ENCODE data around the gene PCSK2. TPM values are rescaled to one million over a fixed set of nuclear protein-coding genes. Genes with fewer than 3 reads are reported as not detected.

PCSK2 gene
- total and polyA plus RNA-seq, 2 of the 8 experiments (the other 6 are each of a cell fraction or from before 2014, with no cell fraction given) = 1.9 to 4.2 TPM

DNA sequence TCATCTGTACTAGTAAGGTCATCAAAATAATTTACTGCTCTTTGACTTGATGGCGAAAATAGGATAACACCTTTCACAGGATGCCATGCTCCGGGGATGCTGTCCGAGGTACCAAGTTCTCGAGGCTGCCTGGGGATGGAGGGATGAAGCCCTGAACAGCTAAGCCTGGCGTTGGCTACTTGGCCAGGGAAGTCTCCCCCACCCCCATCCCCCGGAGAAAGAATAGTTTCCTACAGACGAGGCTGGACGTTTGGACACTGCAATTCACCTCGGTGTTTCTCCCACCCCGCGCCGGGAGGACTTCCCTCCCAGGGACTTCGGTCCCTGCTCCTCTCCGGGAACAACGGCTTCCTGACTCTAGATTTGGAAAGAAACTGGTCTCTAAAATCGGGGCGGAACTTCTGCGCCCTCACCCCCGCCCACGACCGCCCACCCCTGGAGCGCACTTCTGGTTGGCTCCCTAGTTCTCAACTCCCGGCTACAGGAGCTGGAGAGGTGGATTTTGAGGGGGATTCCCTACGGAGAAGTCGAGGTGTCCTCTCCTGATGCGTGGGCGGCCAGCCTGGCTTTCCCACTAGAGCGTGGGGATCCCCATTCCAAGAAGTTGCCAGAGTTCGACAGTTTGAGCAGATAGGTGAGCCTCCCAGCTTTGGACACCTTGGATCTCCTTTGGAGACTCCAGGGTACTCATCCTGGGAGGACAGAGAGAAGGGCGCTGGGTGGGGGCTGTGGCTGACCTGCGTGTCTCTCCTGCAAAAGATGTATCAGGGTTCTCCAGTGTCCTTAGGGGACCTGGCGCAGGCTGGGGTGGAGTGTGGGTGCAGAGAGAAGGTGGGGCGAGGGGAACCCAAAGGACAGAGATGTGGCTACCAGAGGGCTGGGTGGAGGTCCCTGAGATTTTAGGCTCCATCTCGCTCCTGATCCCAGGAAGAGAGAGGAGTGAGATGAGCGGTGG is 1.1 kb downstream of the PCSK2 start:
- Histone ChIP-seq H4K5ac (ENCODE audit: insufficient read length, low read depth, low read length) (no peak overlapping the region), H2BK5ac (ENCODE audit: low read depth, low read length) (no peak overlapping the region), H3K4ac (replicated peaks; ENCODE audit: insufficient read length, low read depth, low read length) (no peak overlapping the region), H3K27me3 (replicated peaks in 1 of 4; ENCODE audit: control insufficient read depth in 3 of 4, extremely low read depth in 1 of 4, insufficient read depth in 3 of 4, low read length in 3 of 4) (peaks cover 1 to 33% (median 29%) of the 10 kb centered on the region in 4 experiments), H3K23me2 (ENCODE audit: low read depth, low read length) (peaks cover 22% of the 10 kb centered on the region; the same call in 1 of the 2 replicates), H3K56ac (replicated peaks; ENCODE audit: insufficient read length, low read depth, low read length) (no peak overlapping the region), H2BK120ac (replicated peaks; ENCODE audit: low read depth, low read length) (no peak overlapping the region), H2AFZ (ENCODE audit: low read length) (no peak overlapping the region; the same call in 1 of the 2 replicates), H4K20me1 (replicated peaks in 1 of 2; ENCODE audit: control insufficient read depth in 1 of 2, insufficient read depth in 2 of 2, low read length in 2 of 2) (no peaks in the 10 kb centered on the region), H3K9ac (replicated peaks in 1 of 4; ENCODE audit: extremely low read depth in 1 of 4, low read depth in 3 of 4, low read length in 3 of 4) (no peak overlapping the region), H2BK12ac (ENCODE audit: low read depth, low read length) (no peak overlapping the region), H3K79me2 (ENCODE audit: control insufficient read depth in 1 of 2, insufficient read depth in 2 of 2, low read length in 2 of 2) (no peaks in the 10 kb centered on the region), H2AK5ac (ENCODE audit: low read depth, low read length) (no peak overlapping the region), H3K18ac (ENCODE audit: extremely low read depth, low read length) (no peak overlapping the region), H4K8ac (ENCODE audit: extremely low read depth, insufficient read depth, low read length) (no peak overlapping the region), H2BK20ac (ENCODE audit: low read length) (no peak overlapping the region), H3K23ac (ENCODE audit: insufficient read length) (no peak overlapping the region), H2BK15ac (ENCODE audit: low read length) (no peak overlapping the region), H3K27ac (ENCODE audit: low read depth, low read length) (no peak overlapping the region), H3K4me3 (ENCODE audit: extremely low read depth in 1 of 4, insufficient read depth in 2 of 4, low read depth in 3 of 4, low read length in 4 of 4) (peak overlapping the region; percentile 46 to 65 (median 62)), H3K9me3 (ENCODE audit: insufficient read depth in 2 of 2, low read depth in 1 of 2, low read length in 1 of 2) (no peaks in the 10 kb centered on the region), H4K91ac (replicated peaks; ENCODE audit: insufficient read length, low read length) (no peak overlapping the region), H3K36me3 (ENCODE audit: control insufficient read depth in 2 of 4, insufficient read depth in 4 of 4, low read length in 3 of 4) (no peaks in the 10 kb centered on the region), H3K4me2 (ENCODE audit: insufficient read depth in 1 of 2, low read depth in 2 of 2, low read length in 2 of 2) (peak overlapping the region; percentile 96), H3K79me1 (ENCODE audit: low read depth, low read length) (no peaks in the 10 kb centered on the region), H3K4me1 (replicated peaks in 1 of 4; ENCODE audit: control insufficient read depth in 3 of 4, insufficient read depth in 4 of 4, low read length in 3 of 4) (peaks cover 3 to 16% (median 11%) of the 10 kb centered on the region in 4 experiments), H3K14ac (ENCODE audit: insufficient read length) (no peak overlapping the region)
- WGBS, 2 experiments (ENCODE audit: extremely low coverage in 1 of 2, insufficient coverage in 1 of 2, insufficient read length in 1 of 2, insufficient replicate concordance in 2 of 2, low coverage in 1 of 2, low lambda C conversion rate in 2 of 2, missing lambda C conversion rate in 1 of 2) = 6% methylated on average over 32 of the region's 35 CpGs; no CpG with 5 or more reads in 1 of the 2 experiments
- DNase-seq (ENCODE audit: low read depth in 1 of 2, low spot score in 2 of 2) (peak in 1 of 2 experiments; percentile 59), FAIRE-seq (peak; percentile 39)
- ChIA-PET CTCF (ENCODE audit: partially characterized antibody) (interaction anchor here (0.8 to 3.0 kb wide), 4 partner anchors 19 to 425 kb away, joined by 3 to 16 read pairs (median 3); no protein-coding TSS in a partner anchor), POLR2A (ENCODE audit: partially characterized antibody) (no interaction called here)
- peak; percentile 84 to 93; a peak in 2 of 4 replicates for TF ChIP-seq HDAC2 (IDR thresholded peaks at IDR 0.05; ENCODE audit: borderline replicate concordance in 1 of 2, low read depth in 2 of 2, low read length in 2 of 2)
- no peak for TF ChIP-seq NANOG (IDR thresholded peaks at IDR 0.05; ENCODE audit: insufficient read depth, low read depth, low read length, poor library complexity, severe bottlenecking)
- TF ChIP-seq ZNF274 (IDR thresholded peaks at IDR 0.05; ENCODE audit: borderline replicate concordance, extremely low read depth, low read length) = no peak
- TF ChIP-seq NRF1 (IDR thresholded peaks at IDR 0.05; ENCODE audit: low read depth, low read length) = no peak
- no peak for TF ChIP-seq MAFK (IDR thresholded peaks at IDR 0.05; ENCODE audit: low read depth, low read length)
- TF ChIP-seq BCL11A (IDR thresholded peaks at IDR 0.05; ENCODE audit: low read depth in 2 of 2, low read length in 2 of 2) = no peak
- TF ChIP-seq RXRA (IDR thresholded peaks at IDR 0.05; ENCODE audit: insufficient read depth, low read depth, low read length) = no peak
- no peak for TF ChIP-seq CHD1 (IDR thresholded peaks at IDR 0.05; ENCODE audit: low read depth, low read length)
- TF ChIP-seq CREB1 (IDR thresholded peaks at IDR 0.05) = no peak
- no peak for TF ChIP-seq POLR2A (IDR thresholded peaks at IDR 0.05; ENCODE audit: control extremely low read depth in 1 of 2, low read depth in 2 of 2, low read length in 2 of 2)
- no peak for TF ChIP-seq JUN (IDR thresholded peaks at IDR 0.05; ENCODE audit: low read depth, low read length)
- no peak for TF ChIP-seq FOSL1 (IDR thresholded peaks at IDR 0.05; ENCODE audit: insufficient read depth, low read depth, low read length)

Measured in H1 (cell line).